ENCODE results near the gene SMYD3. TPM values are rescaled to one million over a fixed set of nuclear protein-coding genes. Genes with fewer than 3 reads are reported as not detected.

SMYD3 gene
- total RNA-seq, 2 experiments from 2014 or later: 22.6 to 24.6 TPM

GRCh38 chr1:246275036-246275435 is 232.0 kb downstream of the SMYD3 start:
- intact Hi-C loops (cut with micrococcal nuclease): no loop called here
- no peaks in the 10 kb centered on the region for H3K27me3 Mint-ChIP-seq
- no peak overlapping the region for H3K27ac Mint-ChIP-seq
- ChIA-PET POLR2A (no interaction called here), CTCF (no interaction called here)
- no peak for TF ChIP-seq CTCF (IDR thresholded peaks at IDR 0.05)
- ATAC-seq: no peak
- H3K4me3 Mint-ChIP-seq: no peak overlapping the region
- DNase-seq: no peak
- H3K4me1 Mint-ChIP-seq (ENCODE audit: low read depth): no peaks in the 10 kb centered on the region
- no peaks in the 10 kb centered on the region for H3K9me3 Mint-ChIP-seq
- H3K36me3 Mint-ChIP-seq (ENCODE audit: low read depth): peaks cover 4% of the 10 kb centered on the region

GRCh38 chr1:246274186-246274585 is 232.9 kb downstream of the SMYD3 start:
- Mint-ChIP-seq H3K27me3 (no peaks in the 10 kb centered on the region), H3K4me1 (ENCODE audit: low read depth) (no peaks in the 10 kb centered on the region), H3K9me3 (no peaks in the 10 kb centered on the region), H3K4me3 (no peak overlapping the region), H3K36me3 (ENCODE audit: low read depth) (peaks cover 4% of the 10 kb centered on the region), H3K27ac (no peak overlapping the region)
- no peak for TF ChIP-seq CTCF (IDR thresholded peaks at IDR 0.05)
- ATAC-seq: no peak
- no peak for DNase-seq
- POLR2A ChIA-PET: no interaction called here
- CTCF ChIA-PET: no interaction called here
- intact Hi-C loops (cut with micrococcal nuclease): no loop called here

GRCh38 chr1:246271516-246271915 is 235.6 kb downstream of the SMYD3 start:
- ATAC-seq (no peak), DNase-seq (no peak)
- H3K27ac Mint-ChIP-seq: no peak overlapping the region
- intact Hi-C loops (cut with micrococcal nuclease): no loop called here
- ChIA-PET CTCF (interaction anchor here (0.6 kb wide), 1 partner anchor 16 kb away, joined by 4 read pairs; no protein-coding TSS in a partner anchor), POLR2A (no interaction called here)
- no peaks in the 10 kb centered on the region for H3K4me1 Mint-ChIP-seq (ENCODE audit: low read depth)
- H3K36me3 Mint-ChIP-seq (ENCODE audit: low read depth): peaks cover 4% of the 10 kb centered on the region
- H3K4me3 Mint-ChIP-seq: no peak overlapping the region
- H3K9me3 Mint-ChIP-seq: no peaks in the 10 kb centered on the region
- H3K27me3 Mint-ChIP-seq: no peaks in the 10 kb centered on the region
- TF ChIP-seq CTCF (IDR thresholded peaks at IDR 0.05): no peak

- intact Hi-C loops (cut with micrococcal nuclease): no loop called here
- H3K4me3 Mint-ChIP-seq: no peak overlapping the region
- no peaks in the 10 kb centered on the region for H3K9me3 Mint-ChIP-seq
- no peaks in the 10 kb centered on the region for H3K4me1 Mint-ChIP-seq (ENCODE audit: low read depth)
- POLR2A ChIA-PET: no interaction called here
- no peak for TF ChIP-seq CTCF (IDR thresholded peaks at IDR 0.05)
- H3K27me3 Mint-ChIP-seq: no peaks in the 10 kb centered on the region
- CTCF ChIA-PET: no interaction called here
- H3K36me3 Mint-ChIP-seq (ENCODE audit: low read depth): peaks cover 4% of the 10 kb centered on the region
- DNase-seq (no peak), ATAC-seq (no peak)
- H3K27ac Mint-ChIP-seq: no peak overlapping the region
Measured at GRCh38 chr1:246270236-246270635, 236.8 kb downstream of the SMYD3 start.

GRCh38 chr1:246269466-246269865 is 237.6 kb downstream of the SMYD3 start:
- no peak overlapping the region for H3K27ac Mint-ChIP-seq
- no peaks in the 10 kb centered on the region for H3K9me3 Mint-ChIP-seq
- no peak for DNase-seq
- peaks cover 4% of the 10 kb centered on the region for H3K36me3 Mint-ChIP-seq (ENCODE audit: low read depth)
- H3K4me1 Mint-ChIP-seq (ENCODE audit: low read depth): no peaks in the 10 kb centered on the region
- intact Hi-C loops (cut with micrococcal nuclease): no loop called here
- H3K4me3 Mint-ChIP-seq: no peak overlapping the region
- CTCF ChIA-PET: no interaction called here
- no peaks in the 10 kb centered on the region for H3K27me3 Mint-ChIP-seq
- POLR2A ChIA-PET: no interaction called here
- no peak for TF ChIP-seq CTCF (IDR thresholded peaks at IDR 0.05)
- ATAC-seq: no peak
